ENCODE data around the gene RBM8A. TPM values are rescaled to one million over a fixed set of nuclear protein-coding genes. Genes with fewer than 3 reads are reported as not detected.

Gene RBM8A
- total and polyA plus RNA-seq, 9 of the 15 experiments (the other 6 are each of a cell fraction or from before 2014, with no cell fraction given): 215 to 1,035 (median 291) TPM

DNA sequence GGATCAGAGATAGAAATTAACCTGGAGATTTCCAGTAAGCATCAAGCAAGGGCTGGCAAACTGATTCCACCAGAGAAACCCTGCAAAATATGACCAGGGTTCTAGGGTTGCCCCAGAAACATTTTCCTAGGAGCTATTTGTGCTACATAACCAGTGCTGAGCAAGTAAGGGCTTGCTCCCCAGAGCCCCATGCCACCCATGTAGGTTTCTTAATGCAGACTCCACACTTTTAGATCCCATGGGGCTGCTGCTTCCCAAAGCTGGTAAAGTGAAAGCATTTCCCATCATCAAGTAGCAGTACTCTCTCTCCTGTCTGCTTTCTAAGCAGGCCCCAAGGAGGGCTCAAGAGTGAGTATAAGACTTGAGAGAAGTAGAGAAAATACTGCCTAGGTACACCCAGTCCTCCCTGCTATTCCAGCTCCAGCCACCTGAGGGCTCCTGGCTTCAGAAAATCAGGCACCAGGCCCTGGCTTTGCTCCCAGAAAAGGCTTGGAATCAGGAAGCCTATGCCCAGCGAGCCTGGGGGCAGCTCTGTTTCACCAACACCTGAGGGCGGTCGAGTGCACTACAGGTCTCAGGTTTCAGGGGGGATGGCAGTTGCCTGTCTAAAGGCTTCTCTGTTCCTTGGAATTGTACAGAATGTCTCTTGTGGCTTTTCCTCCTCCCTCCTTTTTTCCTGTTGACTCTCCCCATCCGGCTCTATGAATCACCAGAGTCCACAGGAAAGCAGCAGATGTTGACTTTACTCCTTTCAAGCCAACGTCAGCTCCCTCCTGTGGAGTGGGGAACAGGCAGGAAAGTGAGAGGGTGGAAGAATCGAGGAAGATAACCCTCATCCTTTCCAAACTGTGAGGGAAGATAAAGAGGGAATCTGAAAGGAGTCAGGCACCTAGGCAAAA is 35.4 kb downstream of the RBM8A start (continued):
- TF ChIP-seq BRD9 (IDR thresholded peaks at IDR 0.05; ENCODE audit: low read depth, partially characterized antibody): peak; percentile 57
- TF ChIP-seq FOXA3 (CRISPR knock-in tag; conservative IDR thresholded peaks at IDR 0.05 in 1 of 2, IDR thresholded peaks at IDR 0.05 in 1 of 2): peak; percentile 77 to 86
- TF ChIP-seq C11orf30 (IDR thresholded peaks at IDR 0.05; ENCODE audit: low read depth): no peak
- no peak for TF ChIP-seq NFYB (IDR thresholded peaks at IDR 0.05; ENCODE audit: extremely low read depth, insufficient read length)
- peak; percentile 61; the same call in 1 of the 2 replicates for TF ChIP-seq ETV5 (CRISPR knock-in tag; IDR thresholded peaks at IDR 0.05; ENCODE audit: low read depth)
- no peak for TF ChIP-seq BRF1 (IDR thresholded peaks at IDR 0.05; ENCODE audit: borderline replicate concordance, extremely low read depth, insufficient read length)
- 0 out of 4 replicates have a peak, but pooled peaks of 1 of the 2 experiments have one; percentile 18 for TF ChIP-seq HDAC1 (IDR thresholded peaks at IDR 0.05)
- no peak for TF ChIP-seq DACH1 (IDR thresholded peaks at IDR 0.05; ENCODE audit: partially characterized antibody)
- TF ChIP-seq OTX1 (CRISPR knock-in tag; IDR thresholded peaks at IDR 0.05): peak; percentile 38; the same call in 1 of the 2 replicates
- peak; percentile 69 for TF ChIP-seq MYNN (IDR thresholded peaks at IDR 0.05)
- TF ChIP-seq MYNN (CRISPR knock-in tag; IDR thresholded peaks at IDR 0.05): no peak
- TF ChIP-seq, protein P1, sequence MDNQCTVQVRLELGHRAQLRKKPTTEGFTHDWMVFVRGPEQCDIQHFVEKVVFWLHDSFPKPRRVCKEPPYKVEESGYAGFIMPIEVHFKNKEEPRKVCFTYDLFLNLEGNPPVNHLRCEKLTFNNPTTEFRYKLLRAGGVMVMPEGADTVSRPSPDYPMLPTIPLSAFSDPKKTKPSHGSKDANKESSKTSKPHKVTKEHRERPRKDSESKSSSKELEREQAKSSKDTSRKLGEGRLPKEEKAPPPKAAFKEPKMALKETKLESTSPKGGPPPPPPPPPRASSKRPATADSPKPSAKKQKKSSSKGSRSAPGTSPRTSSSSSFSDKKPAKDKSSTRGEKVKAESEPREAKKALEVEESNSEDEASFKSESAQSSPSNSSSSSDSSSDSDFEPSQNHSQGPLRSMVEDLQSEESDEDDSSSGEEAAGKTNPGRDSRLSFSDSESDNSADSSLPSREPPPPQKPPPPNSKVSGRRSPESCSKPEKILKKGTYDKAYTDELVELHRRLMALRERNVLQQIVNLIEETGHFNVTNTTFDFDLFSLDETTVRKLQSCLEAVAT (IDR thresholded peaks at IDR 0.05): peak in 1 of 2 experiments; percentile 9; a peak in 1 of 4 replicates
- TF ChIP-seq XRCC5 (IDR thresholded peaks at IDR 0.05; ENCODE audit: low read depth, low read length): 0 out of 2 replicates have a peak, but pooled peaks have one; percentile 52
- no peak for TF ChIP-seq ZNF347 (CRISPR knock-in tag; IDR thresholded peaks at IDR 0.05; ENCODE audit: low read depth)
- TF ChIP-seq FOSL1 (tag; conservative IDR thresholded peaks at IDR 0.05): peak; percentile 83; the same call in 1 of the 2 replicates
- no peak for TF ChIP-seq HMG20A (CRISPR knock-in tag; conservative IDR thresholded peaks at IDR 0.05)
- 0 out of 4 replicates have a peak, but pooled peaks of 1 of the 2 experiments have one; percentile 7 for TF ChIP-seq SIX5 (IDR thresholded peaks at IDR 0.05; ENCODE audit: borderline replicate concordance in 1 of 2, insufficient read depth in 1 of 2, low read depth in 1 of 2, low read length in 2 of 2)
- TF ChIP-seq, protein P2, sequence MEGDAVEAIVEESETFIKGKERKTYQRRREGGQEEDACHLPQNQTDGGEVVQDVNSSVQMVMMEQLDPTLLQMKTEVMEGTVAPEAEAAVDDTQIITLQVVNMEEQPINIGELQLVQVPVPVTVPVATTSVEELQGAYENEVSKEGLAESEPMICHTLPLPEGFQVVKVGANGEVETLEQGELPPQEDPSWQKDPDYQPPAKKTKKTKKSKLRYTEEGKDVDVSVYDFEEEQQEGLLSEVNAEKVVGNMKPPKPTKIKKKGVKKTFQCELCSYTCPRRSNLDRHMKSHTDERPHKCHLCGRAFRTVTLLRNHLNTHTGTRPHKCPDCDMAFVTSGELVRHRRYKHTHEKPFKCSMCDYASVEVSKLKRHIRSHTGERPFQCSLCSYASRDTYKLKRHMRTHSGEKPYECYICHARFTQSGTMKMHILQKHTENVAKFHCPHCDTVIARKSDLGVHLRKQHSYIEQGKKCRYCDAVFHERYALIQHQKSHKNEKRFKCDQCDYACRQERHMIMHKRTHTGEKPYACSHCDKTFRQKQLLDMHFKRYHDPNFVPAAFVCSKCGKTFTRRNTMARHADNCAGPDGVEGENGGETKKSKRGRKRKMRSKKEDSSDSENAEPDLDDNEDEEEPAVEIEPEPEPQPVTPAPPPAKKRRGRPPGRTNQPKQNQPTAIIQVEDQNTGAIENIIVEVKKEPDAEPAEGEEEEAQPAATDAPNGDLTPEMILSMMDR (IDR thresholded peaks at IDR 0.05 in 2 of 3, conservative IDR thresholded peaks at IDR 0.05 in 1 of 3; ENCODE audit: insufficient read depth in 2 of 3, low read depth in 1 of 3, low read length in 3 of 3): peak; percentile 94 to 97 (median 95)
- TF ChIP-seq ZNF583 (CRISPR knock-in tag; IDR thresholded peaks at IDR 0.05): no peak
- peak; percentile 53; the same call in 1 of the 2 replicates for TF ChIP-seq TARDBP (IDR thresholded peaks at IDR 0.05)
- no peak for TF ChIP-seq TEAD1 (CRISPR knock-in tag; IDR thresholded peaks at IDR 0.05)
- TF ChIP-seq HDGF (IDR thresholded peaks at IDR 0.05): 0 out of 2 replicates have a peak, but pooled peaks have one; percentile 57
- no peak for TF ChIP-seq GABPA (tag; conservative IDR thresholded peaks at IDR 0.05; ENCODE audit: low read depth)
- TF ChIP-seq SMARCE1 (IDR thresholded peaks at IDR 0.05): 0 out of 2 replicates have a peak, but pooled peaks have one; percentile 31
- no peak for TF ChIP-seq GATA2 (CRISPR knock-in tag; IDR thresholded peaks at IDR 0.05)
- peak in 1 of 2 experiments; percentile 81; a peak in 2 of 4 replicates for TF ChIP-seq MAZ (CRISPR knock-in tag; conservative IDR thresholded peaks at IDR 0.05 in 1 of 2, IDR thresholded peaks at IDR 0.05 in 1 of 2)

All from K562 (cell line).